Transverse colon (tissue), 4 donors: ENCODE results near the gene NLGN4X. TPM values are rescaled to one million over a fixed set of nuclear protein-coding genes. Genes with fewer than 3 reads are reported as not detected.

Experiments
- DNase-seq: peaks from one replicate; pipeline ENCODE4 v3.0.0-alpha.2; 2019
- H3K27ac ChIP-seq, 4 donors: fragments of 200-600 bp; sonication (generic); 2 replicates each; pipeline ENCODE4 v1.5.1; 2016 to 2018; ENCODE audit warnings: inconsistent platforms in 4 of 4
- H3K27me3 ChIP-seq: fragments of 200-600 bp; sonication (generic); 2 replicates; pipeline ENCODE4 v1.5.1; 2017; ENCODE audit warnings: inconsistent platforms
- H3K36me3 ChIP-seq, 4 donors: fragments of 200-600 bp; sonication (generic); 2 replicates each; pipeline ENCODE4 v1.5.1; 2017 to 2019; ENCODE audit warnings: inconsistent platforms in 4 of 4
- H3K4me1 ChIP-seq, 4 donors: fragments of 200-600 bp; sonication (generic); 2 replicates each; pipeline ENCODE4 v1.5.1; 2017 to 2020; ENCODE audit warnings: inconsistent platforms in 4 of 4
- H3K4me3 ChIP-seq, 4 donors: fragments of 200-600 bp; sonication (generic); 1 replicate in 1 of 4; 2 replicates in 3 of 4; pipeline versions ENCODE4 v1.5.1 to v1.6.1; 2017 to 2019; ENCODE audit warnings: inconsistent platforms in 4 of 4
- H3K9me3 ChIP-seq, 2 donors: fragments of 200-600 bp; sonication (generic); 2 replicates each; pipeline ENCODE4 v1.5.1; 2017 to 2019; ENCODE audit warnings: inconsistent platforms in 2 of 2
- EP300 ChIP-seq: sonication (generic); formaldehyde crosslinking; IDR thresholded peaks from one replicate; pipeline ENCODE4 v1.6.1; 2017; ENCODE audit warnings: antibody characterized with exemption, low read depth
- POLR2A ChIP-seq: fragments of 450-650 bp; IDR thresholded peaks from one replicate; pipeline ENCODE4 v1.6.1; 2016; ENCODE audit warnings: antibody characterized with exemption, mild to moderate bottlenecking, moderate library complexity
- POLR2AphosphoS5 ChIP-seq, 3 donors: sonication (generic); formaldehyde crosslinking; IDR thresholded peaks; one replicate each; pipeline ENCODE4 v1.6.1; 2016; ENCODE audit warnings: antibody characterized with exemption in 3 of 3
- WGBS, 2 donors: methylation state at CpG; one replicate each; pipeline ENCODE4 v1.1.5; 2018; ENCODE audit warnings: low coverage in 1 of 2; 5-methylcytosine and 5-hydroxymethylcytosine counted together
- in situ Hi-C, 4 donors: fragments of 200-750 bp; cut with MboI; loops; one replicate each; pipeline versions ENCODE4 v1.15.0 to v1.15.1; 2017; ENCODE audit warnings: low sequenced_read_pairs in 3 of 4, low pct_ligation_motif_present in 1 of 4, low pct_unique_long_range_greater_than_20kb in 1 of 4
- intact Hi-C: fragments of 100-400 bp; cut with DNase I; formaldehyde crosslinking; loops from one replicate; pipeline ENCODE4 v1.15.1; 2023; ENCODE audit warnings: low total_unique reads
- total RNA-seq, 4 donors: library from RNA; depleted of rRNA; stranded (reverse); fragments of >200 nt; gene quantifications; one replicate each; pipeline ENCODE4 v1.1.0, GENCODE V29; 2016
- TF ChIP-seq, protein P1 (sequence below), 5 experiments: fragments of 200-600 bp in 3 of 5; fragments of 450-650 bp in 2 of 5; sonication (generic) in 3 of 5; IDR thresholded peaks; 1 replicate in 2 of 5; 2 replicates in 3 of 5; pipeline ENCODE4 v1.5.1; 2016 to 2017; ENCODE audit warnings: antibody characterized with exemption in 5 of 5, inconsistent platforms in 3 of 5, mild to moderate bottlenecking in 2 of 5, moderate library complexity in 1 of 5

Gene NLGN4X
- total RNA-seq, 4 donors from 2014 or later = 0.96 to 1.7 (median 1.5) TPM; not detected in 1

DNA sequence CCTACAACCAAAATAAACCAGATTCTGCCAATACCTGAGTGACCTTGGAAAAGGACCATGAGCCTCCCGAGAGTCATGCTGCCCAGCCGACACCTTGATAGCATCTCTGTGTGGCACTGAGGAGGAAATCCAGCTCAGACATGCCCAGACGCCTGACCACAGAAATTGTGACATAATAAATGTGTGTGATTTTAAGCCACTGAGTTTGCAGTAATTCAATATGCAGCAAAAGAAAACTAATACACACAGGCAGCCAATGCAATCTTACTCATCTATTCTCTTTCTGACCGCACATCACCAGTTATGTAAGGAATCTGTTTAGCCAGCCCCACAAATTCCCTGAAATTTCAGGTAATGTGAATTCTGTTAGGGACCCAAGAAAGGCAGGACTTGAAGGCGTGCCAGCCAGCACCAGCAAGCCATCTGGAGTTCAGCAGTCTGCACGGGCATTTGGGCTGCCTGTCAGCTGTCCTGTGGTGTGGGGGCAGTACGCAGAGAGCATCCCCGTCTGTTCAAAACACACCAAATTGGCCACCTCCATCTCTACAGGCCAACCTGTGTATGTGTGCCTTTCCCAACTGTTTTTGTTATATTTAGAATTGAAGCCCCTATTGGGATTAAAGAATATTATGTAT, 176.4 kb downstream of the NLGN4X start:
- intact Hi-C loops = no loop called here
- WGBS, 2 donors = 73% methylated on average over 8 of the region's 8 CpGs; no CpG with 5 or more reads in 1 of the 2 donors

DNA sequence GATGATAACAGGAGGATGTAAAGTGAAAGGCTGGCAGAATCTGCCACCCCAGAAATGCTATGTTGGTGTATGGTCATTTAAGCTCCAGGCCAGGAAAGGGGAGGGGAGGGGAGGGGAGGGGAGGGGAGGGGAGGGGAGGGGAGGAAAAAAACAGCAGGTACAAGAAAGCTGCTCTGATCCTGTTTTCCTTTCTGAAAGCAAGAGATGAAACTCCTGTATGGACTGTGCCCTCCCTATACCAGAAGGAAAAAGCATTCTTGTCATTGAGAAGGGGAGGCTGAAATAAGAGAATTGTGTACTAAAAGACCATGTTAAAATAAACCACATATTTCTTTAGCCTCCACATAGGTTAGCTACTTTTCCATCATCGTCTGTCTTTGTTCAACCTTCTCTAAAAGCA, 179.5 kb downstream of the NLGN4X start:
- H3K4me1 ChIP-seq = no peaks in the 10 kb centered on the region
- no peaks in the 10 kb centered on the region for H3K9me3 ChIP-seq
- no peak overlapping the region for H3K4me3 ChIP-seq
- TF ChIP-seq, protein P1, sequence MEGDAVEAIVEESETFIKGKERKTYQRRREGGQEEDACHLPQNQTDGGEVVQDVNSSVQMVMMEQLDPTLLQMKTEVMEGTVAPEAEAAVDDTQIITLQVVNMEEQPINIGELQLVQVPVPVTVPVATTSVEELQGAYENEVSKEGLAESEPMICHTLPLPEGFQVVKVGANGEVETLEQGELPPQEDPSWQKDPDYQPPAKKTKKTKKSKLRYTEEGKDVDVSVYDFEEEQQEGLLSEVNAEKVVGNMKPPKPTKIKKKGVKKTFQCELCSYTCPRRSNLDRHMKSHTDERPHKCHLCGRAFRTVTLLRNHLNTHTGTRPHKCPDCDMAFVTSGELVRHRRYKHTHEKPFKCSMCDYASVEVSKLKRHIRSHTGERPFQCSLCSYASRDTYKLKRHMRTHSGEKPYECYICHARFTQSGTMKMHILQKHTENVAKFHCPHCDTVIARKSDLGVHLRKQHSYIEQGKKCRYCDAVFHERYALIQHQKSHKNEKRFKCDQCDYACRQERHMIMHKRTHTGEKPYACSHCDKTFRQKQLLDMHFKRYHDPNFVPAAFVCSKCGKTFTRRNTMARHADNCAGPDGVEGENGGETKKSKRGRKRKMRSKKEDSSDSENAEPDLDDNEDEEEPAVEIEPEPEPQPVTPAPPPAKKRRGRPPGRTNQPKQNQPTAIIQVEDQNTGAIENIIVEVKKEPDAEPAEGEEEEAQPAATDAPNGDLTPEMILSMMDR (IDR thresholded peaks at IDR 0.05) = no peak
- TF ChIP-seq POLR2AphosphoS5 (IDR thresholded peaks at IDR 0.05) = no peak
- no peak for TF ChIP-seq POLR2A
- no peak for TF ChIP-seq EP300
- no peak overlapping the region for H3K27ac ChIP-seq
- H3K36me3 ChIP-seq = no peaks in the 10 kb centered on the region
- WGBS, 2 donors = 70 to 71% methylated on average over 1 of the region's 1 CpG
- intact Hi-C loops = no loop called here
- H3K27me3 ChIP-seq = no peaks in the 10 kb centered on the region
- in situ Hi-C loops = no loop called here
- no peak for DNase-seq

More for the DNA sequence above, 176.4 kb downstream of the NLGN4X start:
- H3K4me1 ChIP-seq = no peaks in the 10 kb centered on the region
- no peak overlapping the region for H3K4me3 ChIP-seq
- no peak overlapping the region for H3K27ac ChIP-seq
- H3K9me3 ChIP-seq = no peaks in the 10 kb centered on the region
- no peaks in the 10 kb centered on the region for H3K36me3 ChIP-seq
- no peak for TF ChIP-seq EP300
- TF ChIP-seq, protein P1 (IDR thresholded peaks at IDR 0.05) = no peak
- TF ChIP-seq POLR2AphosphoS5 (IDR thresholded peaks at IDR 0.05) = no peak
- no peak for TF ChIP-seq POLR2A
- DNase-seq = no peak
- in situ Hi-C loops = no loop called here
- no peaks in the 10 kb centered on the region for H3K27me3 ChIP-seq

DNA sequence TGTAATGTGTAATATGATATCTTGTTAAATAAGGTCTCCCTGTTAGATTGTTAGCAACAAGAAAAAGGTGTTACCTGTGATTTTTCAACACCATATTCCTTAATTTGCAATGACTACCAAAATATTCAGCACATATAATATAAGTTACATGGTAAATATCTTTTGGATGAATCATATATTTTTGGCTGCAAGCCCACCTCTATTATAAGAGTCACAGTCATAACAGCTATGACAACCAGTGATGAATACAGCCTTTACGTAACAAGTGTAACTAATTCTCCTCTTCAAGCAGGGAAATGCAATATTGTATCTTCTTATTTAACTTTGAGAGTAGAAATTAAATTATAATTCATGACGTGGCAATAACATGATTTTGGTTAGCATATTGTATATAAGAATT, 187.0 kb downstream of the NLGN4X start:
- Histone ChIP-seq H3K4me3 (no peak overlapping the region), H3K27ac (no peak overlapping the region), H3K36me3 (no peaks in the 10 kb centered on the region), H3K4me1 (no peaks in the 10 kb centered on the region), H3K27me3 (no peaks in the 10 kb centered on the region), H3K9me3 (no peaks in the 10 kb centered on the region)
- TF ChIP-seq, protein P1 (IDR thresholded peaks at IDR 0.05) = no peak
- TF ChIP-seq EP300 = no peak
- TF ChIP-seq POLR2A = no peak
- no peak for TF ChIP-seq POLR2AphosphoS5 (IDR thresholded peaks at IDR 0.05)
- intact Hi-C loops (no loop called here), in situ Hi-C loops (no loop called here)
- 33 to 62% methylated on average over 2 of the region's 2 CpGs for WGBS, 2 donors
- no peak for DNase-seq

DNA sequence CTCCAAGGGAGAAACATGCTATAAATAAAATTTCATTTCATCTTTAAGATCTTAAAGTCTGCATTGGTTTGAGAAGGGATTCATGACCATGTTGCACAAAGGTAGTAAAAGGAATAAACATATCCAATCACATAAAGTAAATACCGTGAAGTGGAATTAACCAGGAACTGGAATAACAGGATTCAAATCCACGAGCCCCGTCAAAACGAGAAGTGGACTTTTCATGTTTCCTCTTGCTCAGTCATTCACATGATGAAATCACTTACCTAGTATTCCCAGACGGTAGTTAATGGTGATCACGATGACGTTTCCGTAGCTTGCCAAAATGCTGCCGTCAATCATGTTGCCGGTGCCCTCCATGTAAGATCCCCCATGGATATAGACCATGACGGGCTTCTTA, 199.7 kb downstream of the NLGN4X start:
- Histone ChIP-seq H3K27ac (no peak overlapping the region), H3K4me3 (no peak overlapping the region), H3K27me3 (no peaks in the 10 kb centered on the region), H3K9me3 (no peaks in the 10 kb centered on the region), H3K36me3 (no peaks in the 10 kb centered on the region), H3K4me1 (no peaks in the 10 kb centered on the region)
- WGBS, 2 donors = 80% methylated on average over 11 of the region's 11 CpGs; no CpG with 5 or more reads in 1 of the 2 donors
- intact Hi-C loops = no loop called here
- TF ChIP-seq, protein P1 (IDR thresholded peaks at IDR 0.05) = no peak
- no peak for TF ChIP-seq POLR2A
- TF ChIP-seq EP300 = no peak
- no peak for TF ChIP-seq POLR2AphosphoS5 (IDR thresholded peaks at IDR 0.05)
- no peak for DNase-seq
- in situ Hi-C loops = no loop called here
